Keratinocyte (primary cell): ENCODE data around the gene PPP1R7.
"Not testable (repeated sequence)": the region's sequence is repeated elsewhere in the genome, so short reads cannot be mapped to it uniquely, and the experiment has no call there.

Experiments used
- CTCF ChIP-seq, 3 experiments: IDR thresholded peaks in 1 of 3; conservative IDR thresholded peaks in 1 of 3; optimal IDR thresholded peaks in 1 of 3; 2 replicates in 2 of 3; 3 replicates in 1 of 3; pipeline versions ENCODE3 to v1.5.1; 2011; ENCODE audit warnings: low read length in 3 of 3, mild to moderate bottlenecking in 3 of 3, moderate library complexity in 2 of 3, control low read depth in 1 of 3, inconsistent platforms in 1 of 3; ENCODE audit not compliant: insufficient read depth in 2 of 3; ENCODE audit errors: extremely low read depth in 1 of 3
- EZH2 ChIP-seq: IDR thresholded peaks from one replicate; pipeline ENCODE4 v1.6.1; 2012; ENCODE audit warnings: inconsistent platforms, mild to moderate bottlenecking, low read length, moderate library complexity

- not testable (repeated sequence) for TF ChIP-seq CTCF (optimal IDR thresholded peaks at IDR 0.05 in 1 of 3, IDR thresholded peaks at IDR 0.05 in 1 of 3, conservative IDR thresholded peaks at IDR 0.05 in 1 of 3; ENCODE audit: extremely low read depth in 1 of 3, insufficient read depth in 2 of 3, low read length in 3 of 3); EZH2
Observed at GRCh38 chr2:241197246-241197645, 47.0 kb downstream of the PPP1R7 start.
